Measurements from ENCODE around the gene DACH1. TPM values are rescaled to one million over a fixed set of nuclear protein-coding genes. Genes with fewer than 3 reads are reported as not detected.
"Not testable (repeated sequence)": the region's sequence is repeated elsewhere in the genome, so short reads cannot be mapped to it uniquely, and the experiment has no call there.

Gene DACH1
- total RNA-seq, 1 donor from 2014 or later, result 110 TPM

DNA sequence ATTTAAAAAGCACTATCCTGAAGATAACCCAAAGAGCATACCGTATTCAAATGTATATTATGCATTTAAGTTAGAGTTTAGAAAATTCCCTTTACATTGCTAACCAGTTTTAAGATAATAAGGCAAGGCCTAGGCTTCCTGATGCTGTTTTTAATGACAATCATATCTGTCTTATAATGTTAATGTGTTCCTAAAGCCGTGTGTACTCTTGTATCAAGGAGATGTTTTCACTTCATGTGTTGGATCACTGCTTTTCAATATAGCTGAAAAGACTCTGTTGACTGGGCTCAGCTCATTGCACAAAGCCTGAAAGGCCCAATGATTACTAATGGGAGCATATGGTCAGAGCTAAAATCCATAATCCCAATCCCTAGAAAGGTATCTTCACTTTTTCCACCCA is 81.6 kb downstream of the DACH1 start:
- Mint-ChIP-seq H3K9me3 (ENCODE audit: unreplicated experiment) (peaks cover 7% of the 10 kb centered on the region), H3K4me1 (ENCODE audit: low read depth, unreplicated experiment) (peaks cover 40% of the 10 kb centered on the region), H3K4me3 (ENCODE audit: unreplicated experiment) (peak overlapping the region; percentile 6), H3K36me3 (ENCODE audit: unreplicated experiment) (no peaks in the 10 kb centered on the region), H3K27ac (ENCODE audit: unreplicated experiment) (peak overlapping the region; percentile 78), H3K27me3 (ENCODE audit: unreplicated experiment) (peaks cover 3% of the 10 kb centered on the region)
- TF ChIP-seq, protein P1, sequence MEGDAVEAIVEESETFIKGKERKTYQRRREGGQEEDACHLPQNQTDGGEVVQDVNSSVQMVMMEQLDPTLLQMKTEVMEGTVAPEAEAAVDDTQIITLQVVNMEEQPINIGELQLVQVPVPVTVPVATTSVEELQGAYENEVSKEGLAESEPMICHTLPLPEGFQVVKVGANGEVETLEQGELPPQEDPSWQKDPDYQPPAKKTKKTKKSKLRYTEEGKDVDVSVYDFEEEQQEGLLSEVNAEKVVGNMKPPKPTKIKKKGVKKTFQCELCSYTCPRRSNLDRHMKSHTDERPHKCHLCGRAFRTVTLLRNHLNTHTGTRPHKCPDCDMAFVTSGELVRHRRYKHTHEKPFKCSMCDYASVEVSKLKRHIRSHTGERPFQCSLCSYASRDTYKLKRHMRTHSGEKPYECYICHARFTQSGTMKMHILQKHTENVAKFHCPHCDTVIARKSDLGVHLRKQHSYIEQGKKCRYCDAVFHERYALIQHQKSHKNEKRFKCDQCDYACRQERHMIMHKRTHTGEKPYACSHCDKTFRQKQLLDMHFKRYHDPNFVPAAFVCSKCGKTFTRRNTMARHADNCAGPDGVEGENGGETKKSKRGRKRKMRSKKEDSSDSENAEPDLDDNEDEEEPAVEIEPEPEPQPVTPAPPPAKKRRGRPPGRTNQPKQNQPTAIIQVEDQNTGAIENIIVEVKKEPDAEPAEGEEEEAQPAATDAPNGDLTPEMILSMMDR (IDR thresholded peaks at IDR 0.05; ENCODE audit: partially characterized antibody, unreplicated experiment), result no peak
- no peak for DNase-seq

- no peak for DNase-seq
- Mint-ChIP-seq H3K36me3 (ENCODE audit: unreplicated experiment) (no peaks in the 10 kb centered on the region), H3K4me1 (ENCODE audit: low read depth, unreplicated experiment) (peaks cover 18% of the 10 kb centered on the region), H3K27ac (ENCODE audit: unreplicated experiment) (no peak overlapping the region), H3K4me3 (ENCODE audit: unreplicated experiment) (no peak overlapping the region), H3K9me3 (ENCODE audit: unreplicated experiment) (peaks cover 13% of the 10 kb centered on the region), H3K27me3 (ENCODE audit: unreplicated experiment) (peaks cover 5% of the 10 kb centered on the region)
- TF ChIP-seq, protein P1 (IDR thresholded peaks at IDR 0.05; ENCODE audit: partially characterized antibody, unreplicated experiment), result no peak
Measured at GRCh38 chr13:71780546-71780945, 86.5 kb downstream of the DACH1 start.

DNA sequence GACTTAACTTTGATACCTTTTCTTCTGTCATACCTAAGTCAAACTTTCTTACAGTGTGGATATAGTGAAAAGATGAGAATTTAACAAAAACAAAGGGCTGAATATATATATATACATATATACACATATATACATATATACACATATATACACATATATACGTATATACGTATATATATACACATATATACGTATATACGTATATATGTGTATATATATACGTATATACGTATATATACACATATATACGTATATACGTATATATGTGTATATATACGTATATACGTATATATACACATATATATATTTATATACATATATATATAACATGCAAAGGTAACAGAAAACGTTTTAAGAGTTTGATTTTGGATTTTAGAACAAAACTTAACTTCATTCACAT is 88.0 kb downstream of the DACH1 start:
- DNase-seq; H3K36me3 Mint-ChIP-seq (ENCODE audit: unreplicated experiment): not testable (repeated sequence)
- peaks cover 14% of the 10 kb centered on the region for H3K4me1 Mint-ChIP-seq (ENCODE audit: low read depth, unreplicated experiment)

DNA sequence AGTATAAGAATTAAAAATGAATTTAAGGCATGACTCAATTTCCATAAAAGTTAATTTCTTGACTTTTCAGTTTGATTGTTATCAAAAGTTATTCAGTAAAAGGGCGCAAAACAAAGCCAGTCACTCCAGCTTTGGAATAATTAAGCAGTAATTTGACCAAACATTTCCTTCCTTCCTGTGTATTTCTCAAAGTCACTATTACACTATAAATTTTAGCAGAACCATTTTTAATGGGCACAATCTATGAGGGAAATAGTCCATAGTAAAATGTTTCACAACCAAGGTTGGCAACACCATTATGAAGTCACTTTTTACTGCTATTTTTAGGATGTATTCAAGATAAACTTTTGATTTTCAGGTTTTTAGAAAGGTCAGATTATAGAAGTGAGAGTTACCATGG is 91.0 kb downstream of the DACH1 start:
- no peak overlapping the region for H3K4me3 Mint-ChIP-seq (ENCODE audit: unreplicated experiment)

More for the DNA sequence above, 88.0 kb downstream of the DACH1 start:
- not testable (repeated sequence) for H3K4me3 Mint-ChIP-seq (ENCODE audit: unreplicated experiment); H3K27ac Mint-ChIP-seq (ENCODE audit: unreplicated experiment); H3K27me3 Mint-ChIP-seq (ENCODE audit: unreplicated experiment)
- peaks cover 13% of the 10 kb centered on the region for H3K9me3 Mint-ChIP-seq (ENCODE audit: unreplicated experiment)

GRCh38 chr13:71774863-71775262 is 92.1 kb downstream of the DACH1 start:
- Mint-ChIP-seq H3K9me3 (ENCODE audit: unreplicated experiment) (peaks cover 7% of the 10 kb centered on the region), H3K27ac (ENCODE audit: unreplicated experiment) (no peak overlapping the region), H3K4me1 (ENCODE audit: low read depth, unreplicated experiment) (peaks cover 8% of the 10 kb centered on the region), H3K27me3 (ENCODE audit: unreplicated experiment) (peaks cover 3% of the 10 kb centered on the region), H3K4me3 (ENCODE audit: unreplicated experiment) (no peak overlapping the region), H3K36me3 (ENCODE audit: unreplicated experiment) (no peaks in the 10 kb centered on the region)
- TF ChIP-seq, protein P1 (IDR thresholded peaks at IDR 0.05; ENCODE audit: partially characterized antibody, unreplicated experiment), result no peak
- no peak for DNase-seq

More for the DNA sequence above, 91.0 kb downstream of the DACH1 start:
- Mint-ChIP-seq H3K9me3 (ENCODE audit: unreplicated experiment) (peaks cover 10% of the 10 kb centered on the region), H3K27me3 (ENCODE audit: unreplicated experiment) (peaks cover 5% of the 10 kb centered on the region), H3K27ac (ENCODE audit: unreplicated experiment) (no peak overlapping the region), H3K4me1 (ENCODE audit: low read depth, unreplicated experiment) (peaks cover 10% of the 10 kb centered on the region), H3K36me3 (ENCODE audit: unreplicated experiment) (no peaks in the 10 kb centered on the region)
- TF ChIP-seq, protein P1 (IDR thresholded peaks at IDR 0.05; ENCODE audit: partially characterized antibody, unreplicated experiment), result no peak
- no peak for DNase-seq
